ENCODE data around the gene AGBL5.

AGBL5 gene

DNA sequence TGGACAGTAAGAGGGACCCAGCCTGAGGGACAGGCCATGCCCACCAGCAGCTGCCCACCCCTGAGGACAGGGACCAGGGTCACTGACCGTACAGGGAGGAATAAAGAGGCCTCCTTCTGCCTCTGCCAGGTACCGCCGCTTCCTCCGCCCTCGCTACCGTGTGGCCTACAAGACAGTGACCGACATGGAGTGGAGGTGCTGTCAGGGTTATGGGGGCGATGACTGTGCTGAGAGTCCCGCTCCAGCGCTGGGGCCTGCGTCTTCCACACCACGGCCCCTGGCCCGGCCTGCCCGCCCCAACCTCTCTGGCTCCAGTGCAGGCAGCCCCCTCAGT, 29.1 kb downstream of the AGBL5 start:
- Mint-ChIP-seq H3K27ac (peak overlapping the region; percentile 98), H3K36me3 (peaks cover 5% of the 10 kb centered on the region), H3K4me1 (peaks cover 52% of the 10 kb centered on the region), H3K27me3 (peaks cover 12% of the 10 kb centered on the region), H3K9me3 (no peaks in the 10 kb centered on the region), H3K4me3 (peak overlapping the region; percentile 70)
- CTCF ChIA-PET, result interaction anchor here (1.0 to 3.2 kb wide), 3 partner anchors 8 to 30 kb away, joined by 4 to 21 read pairs (median 5); partner anchors contain the start of genes AGBL5 and OST4
- no peak for DNase-seq

- peaks cover 5% of the 10 kb centered on the region for H3K27me3 Mint-ChIP-seq
- H3K36me3 Mint-ChIP-seq, result peaks cover 3% of the 10 kb centered on the region
- peaks cover 48% of the 10 kb centered on the region for H3K4me1 Mint-ChIP-seq
- H3K4me3 Mint-ChIP-seq, result no peak overlapping the region
- CTCF ChIA-PET, result interaction anchor here (1.0 to 3.2 kb wide), 6 partner anchors 9 to 197 kb away, joined by 3 to 21 read pairs (median 4); partner anchors contain the start of gene AGBL5
- DNase-seq, result no peak
- H3K27ac Mint-ChIP-seq, result peak overlapping the region; percentile 98
- no peaks in the 10 kb centered on the region for H3K9me3 Mint-ChIP-seq
Measured at GRCh38 chr2:27081984-27082772, 30.7 kb downstream of the AGBL5 start.

- H3K27ac Mint-ChIP-seq, result peak overlapping the region; percentile 64
- no peaks in the 10 kb centered on the region for H3K27me3 Mint-ChIP-seq
- no peak overlapping the region for H3K4me3 Mint-ChIP-seq
- CTCF ChIA-PET, result interaction anchor here (1.0 to 3.2 kb wide), 4 partner anchors 27 to 197 kb away, joined by 3 to 21 read pairs (median 6); partner anchors contain the start of gene AGBL5
- H3K36me3 Mint-ChIP-seq, result peaks cover 3% of the 10 kb centered on the region
- DNase-seq, result no peak
- peaks cover 51% of the 10 kb centered on the region for H3K4me1 Mint-ChIP-seq
- no peaks in the 10 kb centered on the region for H3K9me3 Mint-ChIP-seq
Measured at GRCh38 chr2:27082773-27083409, 31.4 kb downstream of the AGBL5 start.

DNA sequence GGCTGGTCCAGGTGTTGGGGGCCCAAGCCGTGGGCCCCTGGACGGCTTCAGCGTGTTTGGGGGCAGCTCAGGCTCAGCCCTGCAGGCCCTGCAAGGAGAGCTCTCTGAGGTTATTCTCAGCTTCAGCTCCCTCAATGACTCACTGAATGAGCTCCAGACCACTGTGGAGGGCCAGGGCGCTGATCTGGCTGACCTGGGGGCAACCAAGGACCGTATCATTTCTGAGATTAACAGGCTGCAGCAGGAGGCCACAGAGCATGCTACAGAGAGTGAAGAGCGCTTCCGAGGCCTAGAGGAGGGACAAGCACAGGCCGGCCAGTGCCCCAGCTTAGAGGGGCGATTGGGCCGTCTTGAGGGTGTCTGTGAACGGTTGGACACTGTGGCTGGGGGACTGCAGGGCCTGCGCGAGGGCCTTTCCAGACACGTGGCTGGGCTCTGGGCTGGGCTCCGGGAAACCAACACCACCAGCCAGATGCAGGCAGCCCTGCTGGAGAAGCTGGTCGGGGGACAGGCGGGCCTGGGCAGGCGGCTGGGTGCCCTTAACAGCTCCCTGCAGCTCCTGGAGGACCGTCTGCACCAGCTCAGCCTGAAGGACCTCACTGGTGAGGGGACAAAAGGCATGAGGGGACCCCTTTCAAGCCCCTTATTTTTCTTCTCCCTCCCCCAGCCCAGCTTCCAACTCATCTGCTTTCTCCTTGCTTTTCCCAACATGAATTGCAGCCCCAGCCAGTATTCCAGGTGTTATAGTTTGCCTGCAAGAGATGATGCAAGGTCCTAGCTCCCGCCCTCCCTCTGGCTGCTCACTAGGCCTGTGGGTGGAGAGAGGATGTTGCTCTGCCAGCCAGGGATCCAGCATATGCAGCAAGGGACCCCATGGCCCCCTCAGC, 32.2 kb downstream of the AGBL5 start:
- Mint-ChIP-seq H3K27me3 (no peaks in the 10 kb centered on the region), H3K9me3 (no peaks in the 10 kb centered on the region), H3K27ac (peak overlapping the region; percentile 11), H3K4me3 (no peak overlapping the region), H3K36me3 (peaks cover 3% of the 10 kb centered on the region), H3K4me1 (peaks cover 56% of the 10 kb centered on the region)
- CTCF ChIA-PET, result interaction anchor here (1.2 to 3.2 kb wide), 3 partner anchors 9 to 122 kb away, joined by 4 to 21 read pairs (median 8); partner anchors contain the start of gene AGBL5
- no peak for DNase-seq

GRCh38 chr2:27084297-27085061, 33.0 kb downstream of the AGBL5 start:
- peaks cover 64% of the 10 kb centered on the region for H3K4me1 Mint-ChIP-seq
- DNase-seq, result no peak
- no peaks in the 10 kb centered on the region for H3K9me3 Mint-ChIP-seq
- no peak overlapping the region for H3K27ac Mint-ChIP-seq
- CTCF ChIA-PET, result interaction anchor here (0.5 to 1.2 kb wide), 2 partner anchors 10 to 18 kb away, joined by 3 to 4 read pairs; no protein-coding TSS in a partner anchor
- peak overlapping the region; percentile 80 for H3K4me3 Mint-ChIP-seq
- peaks cover 3% of the 10 kb centered on the region for H3K36me3 Mint-ChIP-seq
- no peaks in the 10 kb centered on the region for H3K27me3 Mint-ChIP-seq

DNA sequence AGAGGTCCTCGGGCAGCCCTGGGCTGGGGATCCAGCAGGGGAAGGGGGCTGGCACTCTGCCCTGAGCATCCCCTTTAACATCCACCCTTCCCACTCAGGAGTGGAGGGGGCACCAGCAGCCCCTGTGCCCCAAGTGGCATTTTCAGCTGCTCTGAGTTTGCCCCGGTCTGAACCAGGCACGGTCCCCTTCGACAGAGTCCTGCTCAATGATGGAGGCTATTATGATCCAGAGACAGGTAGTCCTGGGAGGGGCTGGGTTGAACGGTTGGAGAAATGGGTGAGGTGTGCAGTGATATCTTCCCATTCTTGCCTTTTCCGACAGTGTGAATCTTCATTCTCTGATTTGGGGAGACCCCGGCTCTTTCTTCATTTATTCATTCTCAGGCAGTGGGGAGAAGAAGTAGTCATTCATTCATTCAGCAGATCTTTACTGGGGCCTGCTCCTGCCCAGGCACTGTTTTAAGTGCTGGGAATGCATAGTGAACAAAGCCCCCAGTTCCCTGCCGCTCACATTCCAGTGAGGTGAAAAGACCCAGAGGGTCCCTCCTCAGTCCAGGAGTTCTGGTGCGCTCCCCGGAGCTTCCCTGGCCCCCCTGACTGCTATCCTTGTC, 33.7 kb downstream of the AGBL5 start:
- CTCF ChIA-PET, result interaction anchor here (1.0 to 1.4 kb wide), 4 partner anchors 11 to 123 kb away, joined by 4 to 7 read pairs (median 5); partner anchors contain the start of gene AGBL5
- peaks cover 4% of the 10 kb centered on the region for H3K36me3 Mint-ChIP-seq
- peak overlapping the region; percentile 80 for H3K4me3 Mint-ChIP-seq
- no peaks in the 10 kb centered on the region for H3K27me3 Mint-ChIP-seq
- H3K27ac Mint-ChIP-seq, result peak overlapping the region; percentile 80
- no peak for DNase-seq
- H3K4me1 Mint-ChIP-seq, result peaks cover 69% of the 10 kb centered on the region
- no peaks in the 10 kb centered on the region for H3K9me3 Mint-ChIP-seq

GRCh38 chr2:27085673-27086089, 34.2 kb downstream of the AGBL5 start:
- Mint-ChIP-seq H3K9me3 (no peaks in the 10 kb centered on the region), H3K27me3 (no peaks in the 10 kb centered on the region), H3K4me3 (peak overlapping the region; percentile 80), H3K36me3 (peaks cover 4% of the 10 kb centered on the region), H3K27ac (peak overlapping the region; percentile 80), H3K4me1 (peaks cover 66% of the 10 kb centered on the region)
- DNase-seq, result peak; percentile 50
- CTCF ChIA-PET, result interaction anchor here (1.0 to 1.4 kb wide), 4 partner anchors 11 to 124 kb away, joined by 4 to 7 read pairs (median 5); partner anchors contain the start of gene AGBL5

- Mint-ChIP-seq H3K9me3 (no peaks in the 10 kb centered on the region), H3K4me3 (peak overlapping the region; percentile 80), H3K4me1 (peaks cover 61% of the 10 kb centered on the region), H3K27me3 (no peaks in the 10 kb centered on the region), H3K27ac (peak overlapping the region; percentile 90), H3K36me3 (peaks cover 4% of the 10 kb centered on the region)
- DNase-seq, result peak; percentile 97
- CTCF ChIA-PET, result interaction anchor here (1.0 to 1.4 kb wide), 5 partner anchors 11 to 124 kb away, joined by 3 to 7 read pairs (median 5); partner anchors contain the start of gene AGBL5
Measured at GRCh38 chr2:27086090-27086723, 34.7 kb downstream of the AGBL5 start.

DNA sequence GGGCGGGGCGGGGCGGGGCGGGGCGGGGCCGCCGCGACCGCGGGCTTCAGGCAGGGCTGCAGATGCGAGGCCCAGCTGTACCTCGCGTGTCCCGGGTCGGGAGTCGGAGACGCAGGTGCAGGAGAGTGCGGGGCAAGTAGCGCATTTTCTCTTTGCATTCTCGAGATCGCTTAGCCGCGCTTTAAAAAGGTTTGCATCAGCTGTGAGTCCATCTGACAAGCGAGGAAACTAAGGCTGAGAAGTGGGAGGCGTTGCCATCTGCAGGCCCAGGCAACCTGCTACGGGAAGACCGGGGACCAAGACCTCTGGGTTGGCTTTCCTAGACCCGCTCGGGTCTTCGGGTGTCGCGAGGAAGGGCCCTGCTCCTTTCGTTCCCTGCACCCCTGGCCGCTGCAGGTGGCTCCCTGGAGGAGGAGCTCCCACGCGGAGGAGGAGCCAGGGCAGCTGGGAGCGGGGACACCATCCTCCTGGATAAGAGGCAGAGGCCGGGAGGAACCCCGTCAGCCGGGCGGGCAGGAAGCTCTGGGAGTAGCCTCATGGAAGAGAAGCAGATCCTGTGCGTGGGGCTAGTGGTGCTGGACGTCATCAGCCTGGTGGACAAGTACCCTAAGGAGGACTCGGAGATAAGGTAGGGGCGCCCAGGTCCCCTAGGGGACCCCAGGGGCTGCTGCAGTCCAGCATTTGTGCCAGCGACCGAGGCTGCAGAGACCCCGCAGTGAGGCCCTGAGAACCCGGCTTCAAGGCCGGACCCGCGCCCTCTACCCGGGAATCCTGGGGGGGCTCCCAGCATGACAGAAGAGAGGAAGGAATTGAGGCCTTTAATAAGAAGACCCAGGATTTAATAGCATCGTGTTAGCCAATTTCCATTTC, 35.5 kb downstream of the AGBL5 start, which contains the start of gene KHK:
Gene KHK (plus strand): TSS at position 49 of the 870 bp plus-strand sequence. CDS start 488 bp downstream, at position 537.
- H3K27me3 Mint-ChIP-seq, result no peaks in the 10 kb centered on the region
- H3K4me3 Mint-ChIP-seq, result peak within 1 kb of the TSS; percentile 80
- CTCF ChIA-PET, result interaction anchor here (0.9 to 2.6 kb wide), 6 partner anchors 10 to 216 kb away, joined by 3 to 10 read pairs (median 3); no protein-coding TSS in a partner anchor
- DNase-seq, result peak; percentile 57
- peaks cover 56% of the 10 kb centered on the region for H3K4me1 Mint-ChIP-seq
- no peaks in the 10 kb centered on the region for H3K9me3 Mint-ChIP-seq
- peaks cover 4% of the 10 kb centered on the region for H3K36me3 Mint-ChIP-seq
- H3K27ac Mint-ChIP-seq, result peak within 1 kb of the TSS; percentile 90

DNA sequence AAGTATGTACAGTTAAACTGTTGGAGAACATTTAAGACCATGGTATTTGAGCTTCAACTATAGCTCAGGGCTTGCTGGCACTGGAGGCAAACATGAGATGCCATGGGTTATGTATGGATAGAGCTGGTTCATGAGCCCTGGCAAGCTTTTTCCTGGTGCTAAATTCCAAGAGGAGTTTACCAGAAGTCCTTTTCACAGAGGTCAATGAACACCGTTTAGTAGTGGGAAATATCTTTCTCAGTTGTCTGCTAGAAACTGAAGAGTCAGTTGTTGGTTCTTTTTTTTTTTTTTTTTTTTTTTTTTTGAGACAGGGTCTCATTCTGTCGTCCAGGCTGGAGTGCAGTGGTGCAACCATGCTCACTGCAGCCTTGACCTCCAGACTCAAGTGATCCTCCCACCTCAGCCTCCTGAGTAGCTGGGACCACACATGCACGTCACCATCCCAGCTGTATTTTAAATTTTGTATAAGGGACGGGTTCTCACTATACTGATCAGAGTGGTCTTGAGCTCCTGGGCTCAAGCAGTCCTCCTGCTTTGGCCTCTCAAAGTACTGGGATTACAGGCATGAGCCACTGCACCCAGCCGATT, 36.4 kb downstream of the AGBL5 start:
- no peaks in the 10 kb centered on the region for H3K27me3 Mint-ChIP-seq

DNA sequence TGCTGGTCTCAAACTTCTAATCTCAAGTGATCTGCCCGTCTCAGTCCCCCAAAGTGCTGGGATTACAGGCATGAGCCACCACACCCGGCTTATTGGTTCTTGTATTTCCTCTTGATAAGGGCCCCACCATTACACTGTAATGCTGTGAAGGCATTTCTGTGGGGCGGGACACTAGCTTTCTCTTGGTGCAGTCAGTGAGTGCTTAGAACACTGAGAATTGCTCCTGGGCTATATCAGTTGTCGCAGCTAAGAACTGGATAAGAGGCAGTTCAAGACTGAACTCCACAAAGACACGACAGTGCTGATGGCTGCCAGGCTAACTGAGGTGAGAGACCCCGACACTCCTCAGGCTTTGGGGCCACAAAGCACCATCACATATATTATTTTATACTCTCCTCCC, 37.2 kb downstream of the AGBL5 start:
- H3K4me1 Mint-ChIP-seq, result peaks cover 52% of the 10 kb centered on the region
- no peaks in the 10 kb centered on the region for H3K9me3 Mint-ChIP-seq
- peaks cover 4% of the 10 kb centered on the region for H3K36me3 Mint-ChIP-seq
- H3K27ac Mint-ChIP-seq, result no peak overlapping the region
- DNase-seq, result no peak
- no peaks in the 10 kb centered on the region for H3K27me3 Mint-ChIP-seq
- no peak overlapping the region for H3K4me3 Mint-ChIP-seq
- CTCF ChIA-PET, result interaction anchor here (1.0 to 2.6 kb wide), 4 partner anchors 38 to 215 kb away, joined by 4 to 10 read pairs (median 6); partner anchors contain the start of gene AGBL5

More for the DNA sequence above, 36.4 kb downstream of the AGBL5 start:
- Mint-ChIP-seq H3K27ac (no peak overlapping the region), H3K4me3 (peak overlapping the region; percentile 80), H3K36me3 (peaks cover 4% of the 10 kb centered on the region), H3K9me3 (no peaks in the 10 kb centered on the region), H3K4me1 (peaks cover 54% of the 10 kb centered on the region)
- CTCF ChIA-PET, result interaction anchor here (1.0 to 2.6 kb wide), 6 partner anchors 37 to 215 kb away, joined by 3 to 10 read pairs (median 4); partner anchors contain the start of gene AGBL5
- no peak for DNase-seq

All from activated naive CD4-positive, alpha-beta T cell treated with anti-CD3 and anti-CD28 coated beads, Interleukin-2, amount 10 ng/mL, durations not matched to agents 7 days and 5 days (primary cell).